HepG2 (cell line): Measurements from ENCODE around the gene HEXD. TPM values are rescaled to one million over a fixed set of nuclear protein-coding genes. Genes with fewer than 3 reads are reported as not detected.

ENCODE experiments used
- CENPT ChIP-seq: sonication (generic); formaldehyde crosslinking; IDR thresholded peaks from 2 replicates; pipeline ENCODE4 v1.8.0; 2022; ENCODE audit warnings: low read depth, mild to moderate bottlenecking, moderate library complexity, missing genetic modification reagents
- HNRNPL ChIP-seq: fragments of 200-400 bp; formaldehyde crosslinking; IDR thresholded peaks from 2 replicates; pipeline ENCODE4 v1.6.1; 2017; ENCODE audit warnings: mild to moderate bottlenecking, low read depth, low read length
- HNRNPLL ChIP-seq: fragments of 200-400 bp; formaldehyde crosslinking; IDR thresholded peaks from 2 replicates; pipeline ENCODE4 v1.6.1; 2017; ENCODE audit warnings: mild to moderate bottlenecking, low read depth, low read length; ENCODE audit not compliant: poor library complexity, severe bottlenecking
- ZNF207 ChIP-seq: fragments of 450-650 bp; IDR thresholded peaks from 2 replicates; pipeline ENCODE4 v1.6.1; 2016; ENCODE audit warnings: antibody characterized with exemption, borderline replicate concordance
- polyA plus RNA-seq, 8 experiments: library from polyadenylated mRNA; depleted of rRNA in 3 of 8; stranded (reverse) in 7 of 8; unstranded in 1 of 8; fragments of >200 nt; fragmentation: Illumina TruSeq in 4 of 8; extraction: Trizol in 4 of 8; gene quantifications; 2 replicates each; pipeline versions ENCODE4 v1.2.1 to v1.2.3, GENCODE V29; 2011 to 2016; ENCODE audit warnings: low read depth in 4 of 8, missing spikeins in 1 of 8, mixed read lengths in 1 of 8; ENCODE audit not compliant: insufficient read depth in 1 of 8
- total RNA-seq, 5 experiments: library from RNA; depleted of rRNA; stranded (reverse); fragments of >200 nt; fragmentation: Illumina TruSeq; extraction: Trizol; gene quantifications; 2 replicates each; pipeline ENCODE4 v1.2.3, GENCODE V29; 2016; ENCODE audit warnings: low read depth in 1 of 5
- TF ChIP-seq, protein P1 (sequence below): sonication (generic); formaldehyde crosslinking; IDR thresholded peaks from 2 replicates; pipeline ENCODE4 v1.4.0; 2020; ENCODE audit warnings: missing genetic modification reagents
- TF ChIP-seq, protein P2 (sequence below): sonication (generic); formaldehyde crosslinking; conservative IDR thresholded peaks from 2 replicates; pipeline ENCODE4 v1.4.0; 2020; ENCODE audit warnings: mild to moderate bottlenecking, missing genetic modification reagents, moderate library complexity
- TF ChIP-seq, protein P3 (sequence below), 2 experiments: sonication (generic) in 1 of 2; formaldehyde crosslinking in 1 of 2; IDR thresholded peaks; 2 replicates each; pipeline versions ENCODE4 v1.5.1 to v1.6.1; 2011 to 2020; ENCODE audit warnings: borderline replicate concordance in 1 of 2, low read depth in 1 of 2, low read length in 1 of 2, mild to moderate bottlenecking in 1 of 2, missing genetic modification reagents in 1 of 2, moderate library complexity in 1 of 2

Gene HEXD
- total and polyA plus RNA-seq, 2 of the 13 experiments (the other 11 are each of a cell fraction or from before 2014, with no cell fraction given): 22.3 to 41.8 TPM

DNA sequence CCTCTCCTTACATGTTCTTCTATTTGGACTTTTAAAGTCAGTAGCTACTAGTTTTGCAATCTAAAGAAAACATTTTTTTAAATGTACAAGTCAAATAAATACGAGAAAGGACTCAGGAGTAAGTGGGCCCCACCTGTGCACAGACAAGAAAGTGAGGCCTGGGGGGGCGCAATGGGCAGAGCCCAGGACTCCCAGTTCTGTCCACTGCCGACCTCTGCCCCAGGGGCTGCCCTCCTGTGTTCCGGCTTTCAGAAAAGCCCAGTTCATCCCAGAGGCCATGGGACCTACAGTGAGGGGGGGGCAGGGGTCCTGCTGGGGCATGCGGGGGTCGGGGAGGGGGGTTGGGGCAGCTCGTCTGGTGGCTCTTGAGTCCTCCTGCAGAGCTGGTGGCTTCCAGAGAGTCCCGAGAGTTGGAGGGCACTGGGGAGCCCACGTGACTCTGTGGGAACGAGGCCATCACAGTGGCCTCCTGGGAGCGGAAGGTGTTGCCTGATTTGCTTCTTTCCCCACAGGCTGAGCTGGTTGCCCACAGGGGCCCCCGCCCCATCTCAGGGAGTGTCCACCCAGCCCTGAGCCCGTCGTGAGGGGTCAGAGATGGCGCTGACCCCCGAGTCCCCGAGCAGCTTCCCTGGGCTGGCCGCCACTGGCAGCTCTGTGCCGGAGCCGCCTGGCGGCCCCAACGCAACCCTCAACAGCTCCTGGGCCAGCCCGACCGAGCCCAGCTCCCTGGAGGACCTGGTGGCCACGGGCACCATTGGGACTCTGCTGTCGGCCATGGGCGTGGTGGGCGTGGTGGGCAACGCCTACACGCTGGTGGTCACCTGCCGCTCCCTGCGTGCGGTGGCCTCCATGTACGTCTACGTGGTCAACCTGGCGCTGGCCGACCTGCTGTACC lies 44.2 kb upstream of the HEXD start (continued):
- TF ChIP-seq ZNF207 (no peak), HNRNPL (peak; percentile 91), HNRNPLL (peak; percentile 11), CENPT (CRISPR knock-in tag) (no peak)
- TF ChIP-seq, protein P1, sequence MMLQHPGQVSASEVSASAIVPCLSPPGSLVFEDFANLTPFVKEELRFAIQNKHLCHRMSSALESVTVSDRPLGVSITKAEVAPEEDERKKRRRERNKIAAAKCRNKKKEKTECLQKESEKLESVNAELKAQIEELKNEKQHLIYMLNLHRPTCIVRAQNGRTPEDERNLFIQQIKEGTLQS (CRISPR knock-in tag): no peak
- TF ChIP-seq, protein P2, sequence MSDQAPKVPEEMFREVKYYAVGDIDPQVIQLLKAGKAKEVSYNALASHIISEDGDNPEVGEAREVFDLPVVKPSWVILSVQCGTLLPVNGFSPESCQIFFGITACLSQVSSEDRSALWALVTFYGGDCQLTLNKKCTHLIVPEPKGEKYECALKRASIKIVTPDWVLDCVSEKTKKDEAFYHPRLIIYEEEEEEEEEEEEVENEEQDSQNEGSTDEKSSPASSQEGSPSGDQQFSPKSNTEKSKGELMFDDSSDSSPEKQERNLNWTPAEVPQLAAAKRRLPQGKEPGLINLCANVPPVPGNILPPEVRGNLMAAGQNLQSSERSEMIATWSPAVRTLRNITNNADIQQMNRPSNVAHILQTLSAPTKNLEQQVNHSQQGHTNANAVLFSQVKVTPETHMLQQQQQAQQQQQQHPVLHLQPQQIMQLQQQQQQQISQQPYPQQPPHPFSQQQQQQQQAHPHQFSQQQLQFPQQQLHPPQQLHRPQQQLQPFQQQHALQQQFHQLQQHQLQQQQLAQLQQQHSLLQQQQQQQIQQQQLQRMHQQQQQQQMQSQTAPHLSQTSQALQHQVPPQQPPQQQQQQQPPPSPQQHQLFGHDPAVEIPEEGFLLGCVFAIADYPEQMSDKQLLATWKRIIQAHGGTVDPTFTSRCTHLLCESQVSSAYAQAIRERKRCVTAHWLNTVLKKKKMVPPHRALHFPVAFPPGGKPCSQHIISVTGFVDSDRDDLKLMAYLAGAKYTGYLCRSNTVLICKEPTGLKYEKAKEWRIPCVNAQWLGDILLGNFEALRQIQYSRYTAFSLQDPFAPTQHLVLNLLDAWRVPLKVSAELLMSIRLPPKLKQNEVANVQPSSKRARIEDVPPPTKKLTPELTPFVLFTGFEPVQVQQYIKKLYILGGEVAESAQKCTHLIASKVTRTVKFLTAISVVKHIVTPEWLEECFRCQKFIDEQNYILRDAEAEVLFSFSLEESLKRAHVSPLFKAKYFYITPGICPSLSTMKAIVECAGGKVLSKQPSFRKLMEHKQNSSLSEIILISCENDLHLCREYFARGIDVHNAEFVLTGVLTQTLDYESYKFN: no peak
- TF ChIP-seq, protein P3, sequence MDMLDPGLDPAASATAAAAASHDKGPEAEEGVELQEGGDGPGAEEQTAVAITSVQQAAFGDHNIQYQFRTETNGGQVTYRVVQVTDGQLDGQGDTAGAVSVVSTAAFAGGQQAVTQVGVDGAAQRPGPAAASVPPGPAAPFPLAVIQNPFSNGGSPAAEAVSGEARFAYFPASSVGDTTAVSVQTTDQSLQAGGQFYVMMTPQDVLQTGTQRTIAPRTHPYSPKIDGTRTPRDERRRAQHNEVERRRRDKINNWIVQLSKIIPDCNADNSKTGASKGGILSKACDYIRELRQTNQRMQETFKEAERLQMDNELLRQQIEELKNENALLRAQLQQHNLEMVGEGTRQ (IDR thresholded peaks at IDR 0.05; ENCODE audit: low read depth, low read length): peak; percentile 59
- TF ChIP-seq, protein P3 (CRISPR knock-in tag; IDR thresholded peaks at IDR 0.05; ENCODE audit: borderline replicate concordance): no peak
